Myometrial cell (primary cell): Measurements from ENCODE around the gene FOXB1. TPM values are rescaled to one million over a fixed set of nuclear protein-coding genes. Genes with fewer than 3 reads are reported as not detected.

Source experiments
- total RNA-seq: library from RNA; depleted of rRNA; stranded (reverse); fragments of >200 nt; gene quantifications from 2 replicates; pipeline ENCODE4 v1.2.3, GENCODE V29; 2015

The FOXB1 gene
- not detected in 2 replicates for total RNA-seq

GRCh38 chr15:60004009-60004845 is at the start of gene FOXB1:
Gene FOXB1, plus strand, starts transcription at chr15:60004311. Its CDS starts 653 bp downstream, at chr15:60004964.

